Panc1 (cell line): ENCODE measurements around the gene NLRC5.

Experiments
- CTCF ChIP-seq: fragments of 450-650 bp; IDR thresholded peaks from 2 replicates; pipeline ENCODE4 v1.5.1; 2017; ENCODE audit warnings: mild to moderate bottlenecking
- POLR2AphosphoS5 ChIP-seq: IDR thresholded peaks from 2 replicates; pipeline ENCODE4 v1.6.1; 2012; ENCODE audit warnings: mild to moderate bottlenecking, low read depth, low read length, moderate library complexity
- REST ChIP-seq, 2 experiments: IDR thresholded peaks; 2 replicates each; pipeline ENCODE4 v1.6.1; 2011 to 2012; ENCODE audit warnings: low read depth in 2 of 2, control low read depth in 1 of 2, low read length in 1 of 2, mild to moderate bottlenecking in 1 of 2, moderate library complexity in 1 of 2; ENCODE audit not compliant: insufficient read depth in 1 of 2
- TCF7L2 ChIP-seq: IDR thresholded peaks from 2 replicates; pipeline ENCODE4 v1.6.1; 2011; ENCODE audit warnings: mild to moderate bottlenecking, low read depth, low read length, inconsistent platforms

- TF ChIP-seq REST (IDR thresholded peaks at IDR 0.05; ENCODE audit: insufficient read depth in 1 of 2, low read depth in 2 of 2, low read length in 1 of 2) (no peak), CTCF (no peak), TCF7L2 (no peak), POLR2AphosphoS5 (no peak)
These were observed 5.9 kb downstream of the NLRC5 start for GRCh38 chr16:56995136-56995805.
